HAP-1 (cell line): ENCODE measurements around the gene RASA4B.
"Not testable (repeated sequence)": the region's sequence is repeated elsewhere in the genome, so short reads cannot be mapped to it uniquely, and the experiment has no call there.

ENCODE experiments used
- DNase-seq, 2 experiments: peaks; one replicate each; pipeline ENCODE4 v3.0.0-alpha.2; 2016 to 2020; ENCODE audit warnings: low spot score in 2 of 2
- H3K27me3 ChIP-seq: fragments of 250-450 bp; sonication (Bioruptor Pico); 2 replicates; pipeline ENCODE4 v1.5.1; 2020; ENCODE audit warnings: low read depth, mild to moderate bottlenecking, moderate library complexity
- H3K36me3 ChIP-seq: fragments of 250-450 bp; sonication (Bioruptor Pico); replicated peaks from 2 replicates; pipeline ENCODE4 v1.5.1; 2020; ENCODE audit warnings: mild to moderate bottlenecking
- H3K4me1 ChIP-seq: fragments of 250-450 bp; sonication (Bioruptor Pico); 2 replicates; pipeline ENCODE4 v1.5.1; 2020; ENCODE audit warnings: mild to moderate bottlenecking
- H3K4me3 ChIP-seq: fragments of 250-450 bp; sonication (Bioruptor Pico); 2 replicates; pipeline ENCODE4 v1.5.1; 2020; ENCODE audit warnings: mild to moderate bottlenecking, moderate library complexity
- H3K9me3 ChIP-seq: fragments of 250-450 bp; sonication (Bioruptor Pico); 2 replicates; pipeline ENCODE4 v1.5.1; 2020; ENCODE audit warnings: mild to moderate bottlenecking, moderate library complexity
- in situ Hi-C: fragments of 300-500 bp; cut with MboI; formaldehyde crosslinking; loops from 3 replicates; pipeline ENCODE4 v1.14.3; 2020; ENCODE audit warnings: low sequenced_read_pairs, inconsistent platforms, mixed read lengths

RASA4B gene

DNA sequence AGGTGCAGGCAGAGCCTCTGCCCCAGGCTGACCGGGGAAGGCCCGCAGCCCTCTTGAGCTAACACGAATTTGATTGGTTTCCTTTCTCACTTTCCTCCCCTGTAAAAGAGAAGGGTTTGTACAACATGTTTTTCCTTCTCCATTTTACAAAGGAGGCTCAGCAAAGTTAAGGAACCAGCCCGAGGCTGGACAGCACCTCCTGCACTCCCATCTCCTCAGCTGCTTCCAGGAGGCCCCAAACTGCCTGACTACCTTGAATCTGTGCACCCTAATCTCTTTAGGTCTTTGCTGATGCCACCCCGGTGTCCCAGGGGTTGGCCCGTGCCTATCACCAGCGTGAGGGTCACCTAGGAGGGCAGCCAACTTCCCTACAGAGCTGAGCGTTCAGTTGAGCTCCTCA, 57.1 kb downstream of the RASA4B start:
- no peaks in the 10 kb centered on the region for H3K27me3 ChIP-seq
- no peak for DNase-seq
- peaks cover under 1% of the 10 kb centered on the region; the same call in 1 of the 2 replicates for H3K4me1 ChIP-seq
- in situ Hi-C loops, result no loop called here
- H3K36me3 ChIP-seq, result peaks cover 28% of the 10 kb centered on the region
- no peak overlapping the region for H3K4me3 ChIP-seq
- H3K9me3 ChIP-seq, result no peaks in the 10 kb centered on the region

- Histone ChIP-seq H3K36me3 (peaks cover 25% of the 10 kb centered on the region), H3K27me3 (no peaks in the 10 kb centered on the region), H3K9me3 (no peaks in the 10 kb centered on the region), H3K4me1 (no peaks in the 10 kb centered on the region), H3K4me3 (no peak overlapping the region)
- DNase-seq, result no peak
- in situ Hi-C loops, result no loop called here
These were observed 58.2 kb downstream of the RASA4B start for GRCh38 chr7:102459221-102459844.

DNA sequence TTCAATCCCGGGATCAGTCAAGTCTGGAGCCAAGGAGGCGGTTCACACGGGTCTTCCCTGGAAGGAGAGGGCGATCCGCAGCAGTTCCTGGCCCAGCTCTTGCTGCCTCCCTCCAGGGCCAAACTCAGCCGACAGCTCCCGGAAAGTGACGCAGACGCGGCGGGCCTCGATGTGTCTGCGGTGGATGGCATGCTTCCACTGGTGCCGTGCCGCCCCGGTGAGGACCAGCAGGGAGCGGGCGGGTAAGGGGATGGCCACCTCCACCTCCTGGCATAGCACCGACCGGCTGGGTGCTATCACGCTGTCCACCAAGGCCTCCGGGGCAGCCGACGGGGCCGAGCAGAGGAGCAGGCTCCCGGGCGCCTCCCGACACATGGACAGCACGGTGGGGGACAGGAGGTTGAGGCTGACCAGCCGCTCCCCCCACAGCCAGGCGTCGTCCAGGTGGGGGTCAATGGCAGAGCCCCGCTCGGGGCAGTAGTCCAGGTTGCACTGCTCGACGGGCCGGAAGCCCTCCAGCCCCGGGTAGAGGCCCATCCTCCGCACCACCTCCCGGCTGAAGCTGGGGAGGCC, 60.1 kb downstream of the RASA4B start:
- Histone ChIP-seq H3K27me3 (no peaks in the 10 kb centered on the region), H3K4me1 (no peaks in the 10 kb centered on the region), H3K36me3 (peaks cover 25% of the 10 kb centered on the region), H3K9me3 (no peaks in the 10 kb centered on the region), H3K4me3 (no peak overlapping the region)
- in situ Hi-C loops, result no loop called here
- DNase-seq, result no peak

DNA sequence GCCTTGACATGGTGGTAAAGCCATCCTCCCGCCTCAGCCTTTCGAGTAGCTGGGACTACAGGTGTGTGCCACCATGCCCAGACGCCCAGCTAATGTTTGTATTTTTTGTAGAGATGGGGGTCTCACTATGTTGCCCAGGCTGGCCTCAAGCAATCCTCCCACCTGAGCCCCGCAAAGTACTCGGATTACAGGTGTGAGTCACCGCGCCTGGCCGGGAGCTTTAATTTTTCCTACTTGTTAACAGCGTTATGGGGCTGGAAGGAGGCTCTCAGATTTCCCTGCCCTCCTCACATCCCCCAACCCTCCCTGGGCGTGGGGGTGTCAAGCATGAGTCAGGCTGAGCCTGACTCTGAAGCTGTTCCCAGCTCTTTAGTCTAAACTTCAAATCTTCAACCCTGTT, 61.2 kb downstream of the RASA4B start:
- H3K36me3 ChIP-seq, result peaks cover 25% of the 10 kb centered on the region
- H3K9me3 ChIP-seq, result no peaks in the 10 kb centered on the region
- H3K4me1 ChIP-seq, result no peaks in the 10 kb centered on the region
- no peak for DNase-seq
- H3K27me3 ChIP-seq, result no peaks in the 10 kb centered on the region
- H3K4me3 ChIP-seq, result no peak overlapping the region
- in situ Hi-C loops, result no loop called here

DNA sequence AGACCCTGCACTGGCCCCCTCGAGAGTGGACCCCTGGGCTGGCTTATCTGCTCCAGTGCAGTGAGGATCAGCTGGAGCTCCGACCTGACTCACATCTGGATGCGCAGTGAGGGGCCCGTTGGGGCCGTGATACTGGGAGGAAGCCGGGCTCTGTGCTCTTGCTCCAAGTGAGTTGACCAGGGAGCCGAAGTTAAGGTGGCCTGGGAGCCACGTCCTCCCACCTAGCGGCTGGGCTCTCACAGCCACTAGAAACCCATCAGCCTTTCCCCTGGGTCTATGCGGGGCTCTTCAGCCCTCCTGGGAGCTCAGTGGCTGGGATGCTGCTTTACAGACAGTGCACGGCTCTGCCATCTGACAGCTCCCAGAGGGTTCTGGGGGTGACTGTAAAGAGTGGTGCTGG, 62.0 kb downstream of the RASA4B start:
- Histone ChIP-seq H3K36me3 (peaks cover 25% of the 10 kb centered on the region), H3K4me3 (no peak overlapping the region), H3K9me3 (no peaks in the 10 kb centered on the region), H3K4me1 (no peaks in the 10 kb centered on the region), H3K27me3 (no peaks in the 10 kb centered on the region)
- in situ Hi-C loops, result no loop called here
- DNase-seq, result no peak

- H3K4me1 ChIP-seq, in situ Hi-C loops, H3K9me3 ChIP-seq, DNase-seq, H3K27me3 ChIP-seq, H3K4me3 ChIP-seq: not testable (repeated sequence)
- H3K36me3 ChIP-seq, result peaks cover 25% of the 10 kb centered on the region
These were observed 62.6 kb downstream of the RASA4B start for GRCh38 chr7:102454932-102455331.

GRCh38 chr7:102454468-102454867, 63.1 kb downstream of the RASA4B start:
- in situ Hi-C loops, result no loop called here
- Histone ChIP-seq H3K36me3 (peaks cover 25% of the 10 kb centered on the region), H3K27me3 (no peaks in the 10 kb centered on the region), H3K4me1 (no peaks in the 10 kb centered on the region), H3K4me3 (no peak overlapping the region), H3K9me3 (no peaks in the 10 kb centered on the region)
- no peak for DNase-seq

DNA sequence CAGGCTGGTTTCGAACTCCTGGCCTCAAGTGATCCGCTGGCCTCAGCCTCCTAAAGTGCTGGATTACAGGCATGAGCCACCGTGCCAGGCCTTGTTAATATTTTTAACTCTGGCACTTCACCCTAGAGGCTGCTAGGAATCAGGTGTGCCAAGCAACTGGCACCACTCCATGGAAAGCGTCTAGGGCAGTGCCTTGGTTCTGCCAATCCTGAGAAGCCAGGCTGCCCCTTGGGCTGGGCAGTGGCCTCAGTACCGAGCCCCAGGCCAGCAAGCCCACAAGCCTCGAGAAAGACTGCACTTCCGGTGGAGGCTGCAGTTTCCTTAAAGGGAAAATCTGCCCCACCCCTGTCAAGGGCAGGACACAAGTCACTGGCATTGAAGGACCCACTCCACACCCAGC, 64.3 kb downstream of the RASA4B start:
- no peak for DNase-seq
- Histone ChIP-seq H3K27me3 (no peaks in the 10 kb centered on the region), H3K9me3 (no peaks in the 10 kb centered on the region), H3K36me3 (peaks cover 23% of the 10 kb centered on the region), H3K4me1 (no peaks in the 10 kb centered on the region), H3K4me3 (no peak overlapping the region)
- in situ Hi-C loops, result no loop called here

- Histone ChIP-seq H3K36me3 (peaks cover 15% of the 10 kb centered on the region), H3K27me3 (no peaks in the 10 kb centered on the region), H3K9me3 (no peaks in the 10 kb centered on the region), H3K4me1 (no peaks in the 10 kb centered on the region), H3K4me3 (no peak overlapping the region)
- in situ Hi-C loops, result no loop called here
- DNase-seq, result no peak
These were observed 65.1 kb downstream of the RASA4B start for GRCh38 chr7:102452451-102452850.

- no peaks in the 10 kb centered on the region for H3K4me1 ChIP-seq
- H3K9me3 ChIP-seq, result no peaks in the 10 kb centered on the region
- in situ Hi-C loops, result no loop called here
- H3K4me3 ChIP-seq, result no peak overlapping the region
- DNase-seq, result no peak
- no peaks in the 10 kb centered on the region for H3K27me3 ChIP-seq
- peaks cover 13% of the 10 kb centered on the region for H3K36me3 ChIP-seq
These were observed 66.1 kb downstream of the RASA4B start for GRCh38 chr7:102451371-102452054.

DNA sequence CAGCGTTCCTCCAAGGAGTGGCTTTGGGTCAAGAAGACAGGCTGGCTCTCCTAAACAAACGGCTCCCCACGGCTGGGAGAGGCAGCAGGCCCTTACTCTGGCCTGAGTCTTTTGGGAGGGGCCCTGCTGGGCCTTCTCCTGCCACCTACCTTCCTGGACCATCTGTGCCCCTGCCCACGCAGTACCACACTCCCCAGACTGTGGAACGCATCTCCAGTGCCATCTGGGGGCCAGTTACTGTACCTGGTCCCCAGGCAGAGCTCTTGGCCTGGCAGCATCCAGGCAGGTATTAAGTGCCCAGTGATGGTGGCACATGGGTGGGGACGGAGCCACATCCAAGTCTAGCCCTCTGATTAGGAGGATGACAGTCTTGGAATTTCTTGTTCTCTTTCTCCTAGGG, 67.3 kb downstream of the RASA4B start:
- H3K27me3 ChIP-seq, result no peaks in the 10 kb centered on the region
- DNase-seq, result no peak
- no peaks in the 10 kb centered on the region for H3K4me1 ChIP-seq
- no peaks in the 10 kb centered on the region for H3K9me3 ChIP-seq
- in situ Hi-C loops, result no loop called here
- H3K4me3 ChIP-seq, result no peak overlapping the region
- peaks cover 7% of the 10 kb centered on the region; the same call in 1 of the 2 replicates for H3K36me3 ChIP-seq

GRCh38 chr7:102449136-102449535, 68.4 kb downstream of the RASA4B start:
- Histone ChIP-seq H3K27me3 (no peaks in the 10 kb centered on the region), H3K36me3 (peaks cover 7% of the 10 kb centered on the region; the same call in 1 of the 2 replicates), H3K9me3 (no peaks in the 10 kb centered on the region), H3K4me3 (no peak overlapping the region), H3K4me1 (no peaks in the 10 kb centered on the region)
- no peak for DNase-seq
- in situ Hi-C loops, result no loop called here

DNA sequence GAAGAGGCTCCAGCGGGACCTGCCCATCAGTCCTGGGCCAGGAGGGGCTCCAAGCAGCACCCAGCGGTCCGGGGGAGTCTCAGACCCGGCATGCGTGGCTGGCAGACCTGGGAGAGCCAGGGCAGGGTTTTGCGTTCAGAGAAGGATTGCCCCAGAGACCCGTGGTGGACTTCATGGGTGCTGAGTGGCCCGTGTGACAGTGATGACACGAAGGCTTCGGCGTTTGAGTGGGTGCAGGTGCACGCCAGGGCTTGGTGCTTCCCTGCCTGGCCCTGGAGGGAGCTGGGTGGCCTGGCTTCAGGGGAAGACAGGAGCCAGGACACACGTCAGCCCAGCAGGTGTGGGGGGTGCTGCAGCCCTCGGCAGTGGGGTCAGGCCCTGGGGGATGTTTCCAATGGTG, 70.3 kb downstream of the RASA4B start:
- H3K27me3 ChIP-seq, result no peaks in the 10 kb centered on the region

DNA sequence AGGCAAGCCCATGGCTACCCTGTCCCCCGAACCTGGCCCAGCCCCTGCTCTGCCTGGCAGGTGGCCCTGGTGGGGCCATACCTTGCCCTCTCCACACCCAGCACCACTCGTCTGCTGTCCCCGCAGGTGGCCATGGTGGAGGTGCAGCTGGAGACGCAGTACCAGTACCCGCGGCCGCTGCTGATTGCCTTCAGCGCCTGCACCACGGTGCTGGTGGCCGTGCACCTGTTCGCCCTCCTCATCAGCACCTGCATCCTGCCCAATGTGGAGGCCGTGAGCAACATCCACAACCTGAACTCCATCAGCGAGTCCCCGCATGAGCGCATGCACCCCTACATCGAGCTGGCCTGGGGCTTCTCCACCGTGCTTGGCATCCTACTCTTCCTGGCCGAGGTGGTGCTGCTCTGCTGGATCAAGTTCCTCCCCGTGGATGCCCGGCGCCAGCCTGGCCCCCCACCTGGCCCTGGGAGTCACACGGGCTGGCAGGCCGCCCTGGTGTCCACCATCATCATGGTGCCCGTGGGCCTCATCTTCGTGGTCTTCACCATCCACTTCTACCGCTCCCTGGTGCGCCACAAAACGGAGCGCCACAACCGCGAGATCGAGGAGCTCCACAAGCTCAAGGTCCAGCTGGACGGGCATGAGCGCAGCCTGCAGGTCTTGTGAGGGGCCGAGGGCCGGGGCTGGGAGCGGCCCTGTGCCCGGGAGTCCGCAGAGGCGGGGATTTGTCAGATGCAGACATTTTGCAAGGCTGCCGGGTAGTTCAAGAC, 71.0 kb downstream of the RASA4B start:
- H3K36me3 ChIP-seq, result peaks cover 12% of the 10 kb centered on the region
- no peaks in the 10 kb centered on the region for H3K27me3 ChIP-seq
- DNase-seq, result no peak
- H3K4me1 ChIP-seq, result peaks cover 4% of the 10 kb centered on the region
- in situ Hi-C loops, result no loop called here
- H3K9me3 ChIP-seq, result no peaks in the 10 kb centered on the region
- H3K4me3 ChIP-seq, result no peak overlapping the region

More for the DNA sequence above, 70.3 kb downstream of the RASA4B start:
- H3K36me3 ChIP-seq, result peaks cover 7% of the 10 kb centered on the region; the same call in 1 of the 2 replicates
- no peaks in the 10 kb centered on the region for H3K9me3 ChIP-seq
- no peak for DNase-seq
- no peak overlapping the region for H3K4me3 ChIP-seq
- in situ Hi-C loops, result no loop called here
- H3K4me1 ChIP-seq, result no peaks in the 10 kb centered on the region
